HG03342 (cell line): ENCODE data around the gene SLC6A5.

ENCODE experiments used
- ATAC-seq: cut with Tn5 transposase; IDR thresholded peaks from one replicate; pipeline ENCODE4 v1.9.1; 2021; ENCODE audit warnings: mild to moderate bottlenecking, moderate library complexity; ENCODE audit not compliant: unreplicated experiment

Gene SLC6A5

GRCh38 chr11:20668131-20668809 lies 68.9 kb downstream of the SLC6A5 start:
- ATAC-seq, result no peak

- ATAC-seq, result no peak
Observed at GRCh38 chr11:20668844-20669819, 69.7 kb downstream of the SLC6A5 start, which contains the start of gene NELL1. Gene NELL1 (plus strand): TSS chr11:20669586.

- no peak for ATAC-seq
Observed at GRCh38 chr11:20669820-20670684, 70.6 kb downstream of the SLC6A5 start.

- no peak for ATAC-seq
Observed at GRCh38 chr11:20670932-20671403, 71.6 kb downstream of the SLC6A5 start.

GRCh38 chr11:20671856-20672546 lies 72.6 kb downstream of the SLC6A5 start:
- ATAC-seq, result no peak

GRCh38 chr11:20672575-20672974 lies 73.2 kb downstream of the SLC6A5 start:
- ATAC-seq, result no peak

- ATAC-seq, result no peak
Observed at GRCh38 chr11:20676658-20677057, 77.2 kb downstream of the SLC6A5 start.

GRCh38 chr11:20688761-20689160 lies 89.4 kb downstream of the SLC6A5 start:
- ATAC-seq, result no peak

GRCh38 chr11:20707876-20708275 lies 108.5 kb downstream of the SLC6A5 start:
- no peak for ATAC-seq
